Measurements from ENCODE around the gene PTPN7. TPM values are rescaled to one million over a fixed set of nuclear protein-coding genes. Genes with fewer than 3 reads are reported as not detected.

PTPN7 gene
- total RNA-seq, 1 donor from 2014 or later = not detected

DNA sequence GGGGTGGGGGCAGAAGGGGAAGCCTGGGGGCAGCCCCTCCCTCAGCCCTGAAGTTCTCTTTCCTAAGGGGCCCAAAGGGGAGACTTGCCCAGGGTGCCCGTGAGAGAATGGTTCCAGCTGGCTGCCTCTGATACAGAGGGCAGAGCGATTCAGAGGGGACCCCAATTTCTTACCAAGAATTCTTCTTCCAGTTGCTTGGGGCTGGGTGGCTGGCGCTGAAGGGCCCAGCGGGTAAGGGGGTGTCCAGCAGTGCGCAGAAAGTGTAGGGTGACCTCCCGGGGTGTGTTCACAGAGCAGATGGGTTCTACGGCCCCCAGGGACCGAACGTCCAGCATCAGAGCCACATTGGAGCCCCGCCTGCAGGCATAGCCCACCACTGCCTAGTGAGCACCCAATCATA, 2.5 kb downstream of the PTPN7 start:
- Mint-ChIP-seq H3K9me3 (no peaks in the 10 kb centered on the region), H3K27ac (no peak overlapping the region), H3K4me3 (no peak overlapping the region), H3K4me1 (peaks cover 27% of the 10 kb centered on the region), H3K36me3 (no peaks in the 10 kb centered on the region), H3K27me3 (ENCODE audit: insufficient read depth, low read depth) (peaks cover 2% of the 10 kb centered on the region)
- Histone ChIP-seq H3K36me3 (no peaks in the 10 kb centered on the region), H3K27ac (no peak overlapping the region), H3K4me1 (no peaks in the 10 kb centered on the region), H3K79me2 (ENCODE audit: low read depth) (no peaks in the 10 kb centered on the region), H3K9ac (no peak overlapping the region), H4K20me1 (ENCODE audit: low read depth) (no peaks in the 10 kb centered on the region), H3K9me3 (ENCODE audit: low read depth) (no peaks in the 10 kb centered on the region), H3F3A (ENCODE audit: low read depth) (no peaks in the 10 kb centered on the region), H3K27me3 (no peaks in the 10 kb centered on the region), H3K4me2 (no peak overlapping the region), H3K4me3 (no peak overlapping the region), H2AFZ (replicated peaks) (no peak overlapping the region)
- TF ChIP-seq EZH2phosphoT487 (IDR thresholded peaks at IDR 0.05) (no peak), EZH2 (IDR thresholded peaks at IDR 0.05) (no peak)
- TF ChIP-seq, protein P1, sequence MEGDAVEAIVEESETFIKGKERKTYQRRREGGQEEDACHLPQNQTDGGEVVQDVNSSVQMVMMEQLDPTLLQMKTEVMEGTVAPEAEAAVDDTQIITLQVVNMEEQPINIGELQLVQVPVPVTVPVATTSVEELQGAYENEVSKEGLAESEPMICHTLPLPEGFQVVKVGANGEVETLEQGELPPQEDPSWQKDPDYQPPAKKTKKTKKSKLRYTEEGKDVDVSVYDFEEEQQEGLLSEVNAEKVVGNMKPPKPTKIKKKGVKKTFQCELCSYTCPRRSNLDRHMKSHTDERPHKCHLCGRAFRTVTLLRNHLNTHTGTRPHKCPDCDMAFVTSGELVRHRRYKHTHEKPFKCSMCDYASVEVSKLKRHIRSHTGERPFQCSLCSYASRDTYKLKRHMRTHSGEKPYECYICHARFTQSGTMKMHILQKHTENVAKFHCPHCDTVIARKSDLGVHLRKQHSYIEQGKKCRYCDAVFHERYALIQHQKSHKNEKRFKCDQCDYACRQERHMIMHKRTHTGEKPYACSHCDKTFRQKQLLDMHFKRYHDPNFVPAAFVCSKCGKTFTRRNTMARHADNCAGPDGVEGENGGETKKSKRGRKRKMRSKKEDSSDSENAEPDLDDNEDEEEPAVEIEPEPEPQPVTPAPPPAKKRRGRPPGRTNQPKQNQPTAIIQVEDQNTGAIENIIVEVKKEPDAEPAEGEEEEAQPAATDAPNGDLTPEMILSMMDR (IDR thresholded peaks at IDR 0.05) = no peak
- no peak for DNase-seq (ENCODE audit: low spot score)

DNA sequence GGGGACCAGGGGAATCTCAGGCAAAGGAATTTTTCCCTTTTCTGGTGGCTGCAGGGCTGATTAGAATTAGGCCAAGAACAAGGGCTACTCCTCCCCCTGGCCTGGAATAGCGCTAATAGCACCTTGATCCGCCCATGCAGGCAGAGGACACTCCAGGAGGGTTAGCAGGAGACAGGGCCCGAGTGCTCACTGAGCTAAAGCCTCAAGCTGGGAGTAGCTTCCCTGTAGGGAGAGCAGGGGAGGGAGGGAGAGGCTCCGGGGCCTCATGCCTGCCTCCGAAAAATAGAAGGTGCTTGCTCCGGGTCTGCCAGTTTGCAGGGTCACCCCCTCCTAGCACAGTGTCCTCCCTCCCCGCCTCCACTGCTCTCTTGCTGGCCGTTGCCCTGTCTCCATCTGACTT, 3.8 kb downstream of the PTPN7 start:
- Histone ChIP-seq H3K4me1 (no peaks in the 10 kb centered on the region), H3K9ac (no peak overlapping the region), H3F3A (ENCODE audit: low read depth) (no peaks in the 10 kb centered on the region), H3K9me3 (ENCODE audit: low read depth) (no peaks in the 10 kb centered on the region), H3K27me3 (no peaks in the 10 kb centered on the region), H4K20me1 (ENCODE audit: low read depth) (no peaks in the 10 kb centered on the region), H3K79me2 (ENCODE audit: low read depth) (no peaks in the 10 kb centered on the region), H3K27ac (no peak overlapping the region), H3K4me2 (no peak overlapping the region), H2AFZ (replicated peaks) (no peak overlapping the region), H3K36me3 (no peaks in the 10 kb centered on the region), H3K4me3 (no peak overlapping the region)
- H3K27me3 Mint-ChIP-seq (ENCODE audit: insufficient read depth, low read depth) = peaks cover 2% of the 10 kb centered on the region
- H3K4me3 Mint-ChIP-seq = no peak overlapping the region
- H3K27ac Mint-ChIP-seq = peak overlapping the region; percentile 52
- peaks cover 22% of the 10 kb centered on the region for H3K4me1 Mint-ChIP-seq
- H3K36me3 Mint-ChIP-seq = no peaks in the 10 kb centered on the region
- no peaks in the 10 kb centered on the region for H3K9me3 Mint-ChIP-seq
- DNase-seq (ENCODE audit: low spot score) = no peak
- TF ChIP-seq EZH2phosphoT487 (IDR thresholded peaks at IDR 0.05) (no peak), EZH2 (IDR thresholded peaks at IDR 0.05) (no peak)
- TF ChIP-seq, protein P1 (IDR thresholded peaks at IDR 0.05) = no peak

DNA sequence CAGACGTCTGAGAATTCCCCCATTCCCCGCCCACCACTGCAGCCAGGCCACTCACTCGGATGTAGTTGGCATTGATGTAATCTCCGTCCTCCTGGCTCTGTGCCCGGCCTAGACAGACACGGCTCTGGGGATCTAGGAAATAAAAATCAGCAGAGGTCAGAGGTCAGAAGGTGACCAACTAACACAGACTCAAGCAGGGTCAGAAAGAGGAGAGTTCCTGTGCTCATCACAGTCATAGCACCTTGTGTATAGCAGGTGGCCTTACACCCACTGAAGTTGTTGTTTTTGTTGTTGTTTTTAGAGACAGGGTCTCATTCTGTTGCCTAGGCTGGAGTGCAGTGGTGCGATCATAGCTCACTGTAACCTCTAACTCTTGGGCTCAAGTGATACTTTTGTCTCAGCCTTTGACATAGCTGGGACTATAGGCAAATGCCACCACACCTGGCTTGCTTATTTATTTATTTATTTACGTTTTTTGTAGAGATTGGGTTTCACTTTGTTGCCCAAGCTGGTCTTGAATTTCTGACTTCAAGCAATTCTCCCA, 4.9 kb downstream of the PTPN7 start:
- Histone ChIP-seq H3F3A (ENCODE audit: low read depth) (no peaks in the 10 kb centered on the region), H3K4me1 (no peaks in the 10 kb centered on the region), H3K27me3 (no peaks in the 10 kb centered on the region), H2AFZ (replicated peaks) (no peak overlapping the region), H3K4me2 (no peak overlapping the region), H3K79me2 (ENCODE audit: low read depth) (no peaks in the 10 kb centered on the region), H3K27ac (no peak overlapping the region), H3K9me3 (ENCODE audit: low read depth) (no peaks in the 10 kb centered on the region), H3K36me3 (no peaks in the 10 kb centered on the region), H3K4me3 (no peak overlapping the region), H4K20me1 (ENCODE audit: low read depth) (no peaks in the 10 kb centered on the region), H3K9ac (no peak overlapping the region)
- H3K4me1 Mint-ChIP-seq = peaks cover 12% of the 10 kb centered on the region
- no peak overlapping the region for H3K4me3 Mint-ChIP-seq
- H3K27ac Mint-ChIP-seq = no peak overlapping the region
- DNase-seq (ENCODE audit: low spot score) = no peak
- TF ChIP-seq, protein P1 (IDR thresholded peaks at IDR 0.05) = no peak
- no peak for TF ChIP-seq EZH2phosphoT487 (IDR thresholded peaks at IDR 0.05)
- no peak for TF ChIP-seq EZH2 (IDR thresholded peaks at IDR 0.05)
- H3K36me3 Mint-ChIP-seq = no peaks in the 10 kb centered on the region
- peaks cover 2% of the 10 kb centered on the region for H3K27me3 Mint-ChIP-seq (ENCODE audit: insufficient read depth, low read depth)
- H3K9me3 Mint-ChIP-seq = no peaks in the 10 kb centered on the region

All from neural progenitor cell (in vitro differentiated cells).